DOHH2 (cell line): ENCODE data around the gene UGT1A8.
"Not testable (repeated sequence)": the region's sequence is repeated elsewhere in the genome, so short reads cannot be mapped to it uniquely, and the experiment has no call there.

Source experiments
- H3F3A ChIP-seq: fragments of 200-600 bp; sonication (generic), shearing (Covaris generic); 2 replicates; pipeline ENCODE4 v1.6.0; 2016; ENCODE audit warnings: antibody characterized with exemption, mild to moderate bottlenecking; ENCODE audit not compliant: control insufficient read depth, insufficient read depth
- H3K27ac ChIP-seq: fragments of 200-600 bp; sonication (generic); 2 replicates; pipeline ENCODE4 v1.5.1; 2014; ENCODE audit warnings: low read depth, mild to moderate bottlenecking, low read length, moderate library complexity
- H3K27me3 ChIP-seq: fragments of 200-600 bp; sonication (generic); 2 replicates; pipeline ENCODE4 v1.6.1; 2014; ENCODE audit warnings: mild to moderate bottlenecking, low read length, mixed read lengths; ENCODE audit not compliant: control insufficient read depth
- H3K36me3 ChIP-seq: fragments of 200-600 bp; sonication (generic); 2 replicates; pipeline ENCODE4 v1.6.1; 2014; ENCODE audit warnings: mild to moderate bottlenecking, low read length, moderate library complexity, mixed read lengths; ENCODE audit not compliant: control insufficient read depth
- H3K4me1 ChIP-seq: fragments of 200-600 bp; sonication (generic); 2 replicates; pipeline ENCODE4 v1.6.1; 2014; ENCODE audit warnings: mild to moderate bottlenecking, low read length, mixed read lengths; ENCODE audit not compliant: control insufficient read depth
- H3K4me2 ChIP-seq: fragments of 200-600 bp; sonication (generic); 2 replicates; pipeline ENCODE4 v1.6.0; 2014; ENCODE audit warnings: mild to moderate bottlenecking, low read length, moderate library complexity
- H3K4me3 ChIP-seq: fragments of 200-600 bp; sonication (generic); 2 replicates; pipeline ENCODE4 v1.5.1; 2014; ENCODE audit warnings: mild to moderate bottlenecking, low read length, mixed read lengths
- H3K79me2 ChIP-seq: fragments of 200-600 bp; sonication (generic); 2 replicates; pipeline ENCODE4 v1.6.1; 2014; ENCODE audit warnings: mild to moderate bottlenecking, low read length, mixed read lengths; ENCODE audit not compliant: control insufficient read depth
- H3K9me2 ChIP-seq: fragments of 200-600 bp; sonication (generic); replicated peaks from 2 replicates; pipeline ENCODE4 v1.6.1; 2014; ENCODE audit warnings: mild to moderate bottlenecking, low read length, mixed read lengths; ENCODE audit not compliant: control insufficient read depth
- H3K9me3 ChIP-seq: fragments of 200-600 bp; sonication (generic); 2 replicates; pipeline ENCODE4 v1.6.1; 2014; ENCODE audit warnings: antibody characterized with exemption, low read length, mixed read lengths; ENCODE audit not compliant: control insufficient read depth, insufficient read depth
- H4K20me1 ChIP-seq: fragments of 200-600 bp; sonication (generic); 2 replicates; pipeline ENCODE4 v1.6.0; 2014; ENCODE audit warnings: low read depth, mild to moderate bottlenecking, antibody characterized with exemption, low read length, moderate library complexity; ENCODE audit not compliant: control insufficient read depth, insufficient read depth
- EZH2phosphoT487 ChIP-seq: fragments of 200-600 bp; sonication (generic); IDR thresholded peaks from 2 replicates; pipeline ENCODE4 v1.6.1; 2017; ENCODE audit warnings: borderline replicate concordance, mild to moderate bottlenecking, antibody characterized with exemption, low read length, moderate library complexity, mixed read lengths
- TF ChIP-seq, protein P1 (sequence below): fragments of 200-600 bp; sonication (generic); IDR thresholded peaks from one replicate; pipeline ENCODE4 v1.5.1; 2014; ENCODE audit warnings: antibody characterized with exemption, mild to moderate bottlenecking, low read depth, low read length; ENCODE audit not compliant: poor library complexity, severe bottlenecking

UGT1A8 gene

DNA sequence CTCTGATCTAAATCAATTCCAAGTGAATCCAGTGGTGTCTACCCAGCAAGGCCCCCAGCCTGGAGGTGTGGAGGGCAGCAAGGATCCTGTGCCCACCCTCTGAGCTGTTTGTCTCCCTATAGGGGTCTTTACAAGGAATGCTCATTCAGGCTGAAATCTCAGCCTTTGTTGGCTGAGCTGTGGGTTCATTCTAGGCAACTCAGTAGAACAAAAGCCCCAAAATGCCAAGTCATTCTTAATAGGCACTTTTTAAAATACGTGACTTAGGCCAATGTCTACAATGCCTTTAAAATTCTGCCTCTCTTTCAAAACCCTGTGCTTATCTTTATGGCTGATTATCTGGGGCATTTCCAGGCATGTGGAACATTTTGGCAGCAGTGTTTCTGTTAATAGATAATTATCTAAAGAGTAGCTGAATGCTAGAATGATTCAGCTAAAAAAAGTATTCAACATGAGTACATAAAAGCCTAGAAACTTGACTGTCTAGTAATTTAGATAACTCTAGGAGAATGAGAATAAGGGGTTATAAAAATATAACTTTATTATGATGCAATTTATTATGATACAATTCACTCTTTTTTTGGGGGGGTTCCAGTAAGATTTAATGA lies 82.7 kb downstream of the UGT1A8 start:
- Histone ChIP-seq H3K27me3 (no peaks in the 10 kb centered on the region), H3K27ac (no peak overlapping the region), H3K9me3 (no peaks in the 10 kb centered on the region), H3K9me2 (no peaks in the 10 kb centered on the region), H3K79me2 (no peaks in the 10 kb centered on the region), H3K36me3 (no peaks in the 10 kb centered on the region), H3K4me2 (no peak overlapping the region), H3K4me1 (no peaks in the 10 kb centered on the region), H3F3A (no peaks in the 10 kb centered on the region), H3K4me3 (no peak overlapping the region), H4K20me1 (no peaks in the 10 kb centered on the region)
- TF ChIP-seq, protein P1, sequence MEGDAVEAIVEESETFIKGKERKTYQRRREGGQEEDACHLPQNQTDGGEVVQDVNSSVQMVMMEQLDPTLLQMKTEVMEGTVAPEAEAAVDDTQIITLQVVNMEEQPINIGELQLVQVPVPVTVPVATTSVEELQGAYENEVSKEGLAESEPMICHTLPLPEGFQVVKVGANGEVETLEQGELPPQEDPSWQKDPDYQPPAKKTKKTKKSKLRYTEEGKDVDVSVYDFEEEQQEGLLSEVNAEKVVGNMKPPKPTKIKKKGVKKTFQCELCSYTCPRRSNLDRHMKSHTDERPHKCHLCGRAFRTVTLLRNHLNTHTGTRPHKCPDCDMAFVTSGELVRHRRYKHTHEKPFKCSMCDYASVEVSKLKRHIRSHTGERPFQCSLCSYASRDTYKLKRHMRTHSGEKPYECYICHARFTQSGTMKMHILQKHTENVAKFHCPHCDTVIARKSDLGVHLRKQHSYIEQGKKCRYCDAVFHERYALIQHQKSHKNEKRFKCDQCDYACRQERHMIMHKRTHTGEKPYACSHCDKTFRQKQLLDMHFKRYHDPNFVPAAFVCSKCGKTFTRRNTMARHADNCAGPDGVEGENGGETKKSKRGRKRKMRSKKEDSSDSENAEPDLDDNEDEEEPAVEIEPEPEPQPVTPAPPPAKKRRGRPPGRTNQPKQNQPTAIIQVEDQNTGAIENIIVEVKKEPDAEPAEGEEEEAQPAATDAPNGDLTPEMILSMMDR: no peak
- TF ChIP-seq EZH2phosphoT487: no peak

DNA sequence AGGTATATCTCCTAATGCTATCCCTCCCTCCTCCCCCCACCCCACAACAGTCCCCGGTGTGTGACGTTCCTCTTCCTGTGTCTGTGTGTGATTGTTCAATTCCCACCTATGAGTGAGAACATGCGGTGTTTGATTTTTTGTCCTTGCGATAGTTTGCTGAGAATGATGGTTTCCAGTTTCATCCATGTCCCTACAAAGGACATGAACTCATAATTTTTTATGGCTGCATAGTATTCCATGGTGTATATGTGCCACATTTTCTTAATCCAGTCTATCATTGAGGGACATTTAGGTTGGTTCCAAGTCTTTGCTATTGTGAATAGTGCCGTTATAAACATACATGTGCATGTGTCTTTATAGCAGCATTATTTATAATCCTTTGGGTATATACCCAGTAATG lies 83.4 kb downstream of the UGT1A8 start:
- H3K79me2 ChIP-seq, H3K4me2 ChIP-seq, H4K20me1 ChIP-seq, H3F3A ChIP-seq, H3K9me2 ChIP-seq, H3K27me3 ChIP-seq, H3K36me3 ChIP-seq, H3K9me3 ChIP-seq, H3K27ac ChIP-seq, H3K4me1 ChIP-seq, H3K4me3 ChIP-seq: not testable (repeated sequence)

DNA sequence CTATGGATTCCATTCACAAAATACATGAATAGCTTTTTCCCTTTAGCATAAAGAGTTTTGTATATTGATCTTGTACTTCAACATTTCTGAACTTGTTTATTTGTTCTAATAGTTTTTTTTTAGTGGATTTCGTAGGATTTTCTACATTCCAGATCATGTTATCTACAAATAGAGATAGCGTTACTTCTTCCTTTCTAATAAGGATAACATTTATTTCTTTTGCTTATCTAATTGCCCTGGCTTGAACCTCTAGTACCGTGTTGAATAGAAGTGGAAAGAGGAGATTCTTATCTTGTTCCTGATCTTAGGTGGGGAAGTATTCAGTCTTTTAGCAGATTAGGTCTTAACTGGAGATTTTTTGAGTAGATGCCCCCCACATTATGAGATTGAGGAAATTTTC lies 84.8 kb downstream of the UGT1A8 start:
- Histone ChIP-seq H3F3A (no peaks in the 10 kb centered on the region), H3K9me2 (no peaks in the 10 kb centered on the region), H3K4me3 (no peak overlapping the region), H3K4me2 (no peak overlapping the region), H3K79me2 (no peaks in the 10 kb centered on the region), H3K4me1 (no peaks in the 10 kb centered on the region), H3K27ac (no peak overlapping the region), H3K27me3 (0 out of 2 replicates have a peak, but pooled peaks cover 3% of the 10 kb centered on the region), H3K36me3 (no peaks in the 10 kb centered on the region), H4K20me1 (no peaks in the 10 kb centered on the region), H3K9me3 (no peaks in the 10 kb centered on the region)
- TF ChIP-seq, protein P1: no peak
- TF ChIP-seq EZH2phosphoT487: no peak

DNA sequence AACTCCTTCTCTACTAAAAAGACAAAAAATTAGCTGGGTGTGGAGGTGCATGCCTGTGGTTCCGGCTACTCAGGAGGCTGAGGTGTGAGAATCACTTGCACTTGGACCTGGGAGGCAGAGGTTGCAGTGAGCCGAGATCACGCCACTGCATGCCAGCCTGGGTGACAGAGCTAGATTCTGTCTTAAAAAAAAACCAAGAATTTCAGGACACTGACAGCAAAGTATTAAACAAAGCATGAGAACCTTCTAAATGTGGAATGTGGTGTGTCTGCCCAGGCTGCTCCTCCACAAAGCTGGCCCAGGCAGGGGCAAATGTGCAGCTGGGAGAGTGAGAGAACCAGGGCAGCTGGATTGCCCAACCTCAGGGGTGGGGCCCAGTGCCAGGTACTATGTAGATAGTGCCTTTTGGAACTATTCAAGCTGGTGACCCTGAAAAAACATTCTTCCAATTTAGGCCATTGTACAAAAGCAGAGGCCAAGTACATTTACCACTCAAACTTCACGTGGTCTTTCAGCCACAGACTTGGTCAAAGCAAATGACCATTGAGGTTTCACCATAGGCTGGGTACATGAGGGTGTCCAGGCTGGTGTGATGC lies 88.6 kb downstream of the UGT1A8 start:
- no peak overlapping the region for H3K4me2 ChIP-seq
- no peaks in the 10 kb centered on the region for H3F3A ChIP-seq

More for the DNA sequence above, 88.6 kb downstream of the UGT1A8 start:
- H3K79me2 ChIP-seq: no peaks in the 10 kb centered on the region
- H3K27ac ChIP-seq: no peak overlapping the region
- H3K4me1 ChIP-seq: no peaks in the 10 kb centered on the region
- H3K4me3 ChIP-seq: no peak overlapping the region
- no peaks in the 10 kb centered on the region for H3K36me3 ChIP-seq
- TF ChIP-seq EZH2phosphoT487: no peak
- TF ChIP-seq, protein P1: no peak
- H3K9me3 ChIP-seq: no peaks in the 10 kb centered on the region
- H3K27me3 ChIP-seq: 0 out of 2 replicates have a peak, but pooled peaks cover 3% of the 10 kb centered on the region
- H4K20me1 ChIP-seq: no peaks in the 10 kb centered on the region
- H3K9me2 ChIP-seq: no peaks in the 10 kb centered on the region
